C4-2B (cell line): ENCODE measurements around the gene HOXB7.

Experiments
- H3K27ac ChIP-seq: fragments of 450-650 bp; 2 replicates; pipeline ENCODE4 v1.5.1; 2017
- CTCF ChIP-seq: fragments of 450-650 bp; conservative IDR thresholded peaks from 2 replicates; pipeline ENCODE4 v1.5.1; 2017; ENCODE audit warnings: mild to moderate bottlenecking
- ZFX ChIP-seq: fragments of 450-650 bp; IDR thresholded peaks from 2 replicates; pipeline ENCODE4 v1.6.1; 2017

The HOXB7 gene

GRCh38 chr17:48618256-48618896 is 7.6 kb upstream of the HOXB7 start:
- H3K27ac ChIP-seq: no peak overlapping the region
- TF ChIP-seq CTCF: peak; percentile 99
- no peak for TF ChIP-seq ZFX

DNA sequence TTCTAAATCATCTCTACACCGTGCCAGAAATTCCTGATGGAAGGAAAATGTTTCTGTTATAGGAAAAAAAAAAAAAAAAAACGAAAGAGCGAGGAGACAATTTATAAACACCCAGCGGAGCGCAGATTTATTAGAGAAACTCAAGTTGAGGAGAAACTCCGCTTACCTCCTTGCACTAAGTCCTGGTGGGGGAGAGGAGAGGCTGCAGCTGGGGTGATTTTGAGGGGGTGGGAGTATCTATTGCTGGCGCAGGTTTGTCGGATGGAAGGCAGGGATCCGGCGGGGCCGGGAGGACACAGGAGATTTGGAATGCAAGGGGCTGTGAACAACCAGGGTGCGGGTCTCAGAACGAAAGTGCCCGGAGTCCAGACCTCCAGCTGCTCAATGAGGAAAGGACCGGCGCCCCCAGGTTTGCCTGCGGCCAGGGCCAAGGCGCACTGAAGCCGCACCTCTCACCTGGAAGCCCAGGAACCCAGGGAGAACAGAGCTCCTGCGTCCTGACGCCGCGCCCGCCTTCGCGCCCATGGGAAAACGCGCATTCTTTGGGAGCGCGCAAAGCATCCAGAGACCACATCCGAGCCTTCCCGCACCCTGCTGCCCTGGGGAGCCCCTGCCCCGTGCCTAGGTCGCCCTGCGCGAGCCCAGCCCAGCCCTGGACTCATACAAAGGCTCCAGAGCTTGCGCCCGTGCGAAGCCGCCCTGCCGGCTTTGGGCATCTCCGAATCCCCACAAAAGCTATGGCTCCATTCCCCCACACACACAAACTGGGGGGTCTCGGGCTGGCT is 6.8 kb upstream of the HOXB7 start:
- no peak overlapping the region for H3K27ac ChIP-seq
- TF ChIP-seq ZFX (no peak), CTCF (no peak)

- no peak overlapping the region for H3K27ac ChIP-seq
- TF ChIP-seq ZFX (no peak), CTCF (no peak)
Observed at GRCh38 chr17:48616717-48617470, 6.1 kb upstream of the HOXB7 start.

- TF ChIP-seq ZFX (no peak), CTCF (no peak)
- no peak overlapping the region for H3K27ac ChIP-seq
Observed at GRCh38 chr17:48615963-48616716, 5.3 kb upstream of the HOXB7 start.

DNA sequence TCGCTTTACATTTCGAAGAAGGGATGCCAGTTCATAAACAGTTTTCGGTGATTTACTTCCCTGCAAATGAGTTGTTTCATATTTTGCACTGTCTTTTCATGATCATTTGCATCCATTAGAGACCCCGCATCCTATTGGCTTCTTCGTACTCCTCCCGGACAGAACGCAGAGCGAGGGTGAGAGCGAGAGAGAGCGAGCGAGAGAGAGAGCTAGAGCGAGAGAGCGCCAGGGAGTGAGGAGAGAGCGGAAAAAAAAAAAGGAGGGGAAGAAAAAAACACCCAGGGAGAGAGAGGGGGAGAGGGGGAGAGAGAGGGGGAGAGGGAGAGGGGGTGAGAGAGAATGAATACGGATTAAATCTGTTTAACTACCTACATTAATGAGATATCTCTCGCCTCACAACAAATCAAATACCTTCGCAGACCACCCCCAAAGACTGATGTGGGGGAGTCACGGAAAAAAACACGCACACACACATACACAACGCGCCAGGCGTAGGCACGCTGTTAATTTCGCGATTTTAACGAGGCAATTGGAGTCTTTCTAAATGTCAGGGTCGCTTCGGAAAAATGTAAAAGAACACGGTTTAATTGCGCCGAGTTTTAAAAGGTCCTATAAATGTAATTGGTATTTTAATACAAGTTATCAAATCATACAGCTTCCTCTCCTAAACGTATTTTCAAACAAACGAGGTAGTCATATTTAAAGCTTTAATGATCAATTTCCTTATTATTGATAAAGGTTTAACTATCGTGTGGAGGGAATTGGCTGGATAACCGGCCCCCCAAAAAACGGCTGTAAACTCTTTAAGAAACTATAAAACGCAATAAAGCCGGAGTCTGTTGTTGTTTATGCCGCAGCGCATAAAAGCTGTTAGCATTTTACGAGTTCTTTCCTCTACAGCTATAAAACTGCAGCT is 4.5 kb upstream of the HOXB7 start, which contains the start of gene HOXB8:
HOXB8 (minus strand) TSS at position 246 of the 916 bp plus-strand sequence. CDS start 588 bp downstream, outside the sequence.
- no peak within 1 kb of the TSS for H3K27ac ChIP-seq
- TF ChIP-seq CTCF: no peak
- no peak for TF ChIP-seq ZFX

DNA sequence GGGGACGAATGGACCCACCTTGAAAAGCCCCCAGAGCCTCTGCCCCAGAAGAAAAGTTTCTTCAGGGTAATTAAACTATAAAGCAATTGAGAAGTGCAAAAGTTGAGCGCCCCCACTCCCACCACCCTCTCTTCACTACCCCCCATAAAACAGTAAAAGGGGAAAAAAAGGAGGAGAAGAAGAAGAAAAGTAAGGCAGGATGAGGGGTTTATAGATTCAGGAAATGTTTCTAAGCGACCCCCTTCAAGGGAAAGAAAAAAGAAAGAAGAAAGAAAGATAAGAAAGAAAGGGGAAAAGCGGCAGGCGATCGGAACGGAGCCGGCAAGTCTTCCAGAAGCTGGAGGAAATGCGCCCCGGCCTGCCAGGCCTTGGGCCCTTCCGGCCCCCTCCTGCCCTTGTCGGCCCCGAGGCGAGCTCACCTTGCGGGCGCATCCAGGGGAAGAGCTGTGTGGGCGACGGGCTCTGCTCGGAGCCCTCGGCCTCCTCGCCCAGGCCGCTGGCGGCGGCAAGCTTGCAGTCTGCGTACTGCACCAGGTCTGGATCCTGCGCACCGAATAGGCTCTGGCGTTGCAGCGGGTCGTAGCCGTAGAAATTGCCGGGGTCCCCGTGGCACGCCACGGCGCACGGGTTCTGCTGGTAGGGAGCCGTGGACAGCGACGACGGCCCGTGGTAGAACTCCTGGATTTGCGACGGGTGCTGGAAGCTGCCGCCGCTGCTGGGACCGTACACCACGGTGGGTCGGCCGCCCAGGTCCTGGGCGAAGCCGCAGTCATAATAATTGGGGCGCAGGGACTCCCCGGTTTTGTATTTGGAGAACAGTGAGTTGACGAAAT is 3.3 kb upstream of the HOXB7 start:
- no peak overlapping the region for H3K27ac ChIP-seq
- no peak for TF ChIP-seq CTCF
